NT2/D1 (cell line): ENCODE data around the gene SERPINA7.

ENCODE experiments used
- SUZ12 ChIP-seq: IDR thresholded peaks from 2 replicates; pipeline ENCODE4 v1.6.1; 2011; ENCODE audit not compliant: insufficient read length, insufficient read depth; ENCODE audit errors: extremely low read depth
- YY1 ChIP-seq: IDR thresholded peaks from 2 replicates; pipeline ENCODE4 v1.6.1; 2011; ENCODE audit not compliant: insufficient read length, insufficient read depth
- ZNF274 ChIP-seq: IDR thresholded peaks from 2 replicates; pipeline ENCODE4 v1.6.1; 2011; ENCODE audit warnings: mild to moderate bottlenecking, low read depth, low read length

GRCh38 chrX:106022238-106022637, 16.3 kb downstream of the SERPINA7 start:
- TF ChIP-seq ZNF274 (no peak), YY1 (no peak), SUZ12 (no peak)
